Ovary (tissue), 3 donors: ENCODE measurements around the gene DOCK10.

Experiments
- POLR2A ChIP-seq: fragments of 450-650 bp; IDR thresholded peaks from one replicate; pipeline ENCODE4 v1.6.1; 2017; ENCODE audit warnings: antibody characterized with exemption, mild to moderate bottlenecking, moderate library complexity
- TF ChIP-seq, protein P1 (sequence below), 3 donors: fragments of 450-650 bp in 2 of 3; fragments of 200-600 bp in 1 of 3; IDR thresholded peaks; one replicate each; pipeline versions ENCODE4 v1.5.1 to v1.8.0; 2016 to 2022; ENCODE audit warnings: antibody characterized with exemption in 3 of 3, mild to moderate bottlenecking in 1 of 3
- donor health status: DM: no; HTN: no; CAD: no.

- TF ChIP-seq, protein P1, sequence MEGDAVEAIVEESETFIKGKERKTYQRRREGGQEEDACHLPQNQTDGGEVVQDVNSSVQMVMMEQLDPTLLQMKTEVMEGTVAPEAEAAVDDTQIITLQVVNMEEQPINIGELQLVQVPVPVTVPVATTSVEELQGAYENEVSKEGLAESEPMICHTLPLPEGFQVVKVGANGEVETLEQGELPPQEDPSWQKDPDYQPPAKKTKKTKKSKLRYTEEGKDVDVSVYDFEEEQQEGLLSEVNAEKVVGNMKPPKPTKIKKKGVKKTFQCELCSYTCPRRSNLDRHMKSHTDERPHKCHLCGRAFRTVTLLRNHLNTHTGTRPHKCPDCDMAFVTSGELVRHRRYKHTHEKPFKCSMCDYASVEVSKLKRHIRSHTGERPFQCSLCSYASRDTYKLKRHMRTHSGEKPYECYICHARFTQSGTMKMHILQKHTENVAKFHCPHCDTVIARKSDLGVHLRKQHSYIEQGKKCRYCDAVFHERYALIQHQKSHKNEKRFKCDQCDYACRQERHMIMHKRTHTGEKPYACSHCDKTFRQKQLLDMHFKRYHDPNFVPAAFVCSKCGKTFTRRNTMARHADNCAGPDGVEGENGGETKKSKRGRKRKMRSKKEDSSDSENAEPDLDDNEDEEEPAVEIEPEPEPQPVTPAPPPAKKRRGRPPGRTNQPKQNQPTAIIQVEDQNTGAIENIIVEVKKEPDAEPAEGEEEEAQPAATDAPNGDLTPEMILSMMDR (IDR thresholded peaks at IDR 0.05), result no peak
- TF ChIP-seq POLR2A, result no peak
These were observed 30.9 kb upstream of the DOCK10 start for GRCh38 chr2:225073198-225073597.
